OCI-LY7 (cell line): ENCODE measurements around the gene RAPGEF6. TPM values are rescaled to one million over a fixed set of nuclear protein-coding genes. Genes with fewer than 3 reads are reported as not detected.

Experiments
- BruUV-seq: library from RNA; stranded (reverse); fragments of 400-500 nt; replicated peaks from 2 replicates; lab custom pipeline; 2021; lab: Mats Ljungman, UMichigan
- CTCF ChIA-PET: fragments of 300-600 bp; sonication (Branson Sonifier 250); formaldehyde crosslinking; loops from one replicate; lab custom pipeline; 2022; ENCODE audit warnings: antibody characterized with exemption; ENCODE audit not compliant: unreplicated experiment; lab: Charles Lee
- POLR2A ChIA-PET: fragments of 300-600 bp; sonication (Branson Sonifier 250); formaldehyde crosslinking; loops from one replicate; lab custom pipeline; 2022; ENCODE audit warnings: antibody characterized with exemption; lab: Charles Lee
- DNase-seq: peaks from one replicate; pipeline ENCODE4 v3.0.0-alpha.2; 2015; ENCODE audit warnings: low spot score
- H2AFZ ChIP-seq: fragments of 200-600 bp; sonication (generic), shearing (Covaris generic); 2 replicates; pipeline ENCODE4 v1.6.1; 2014; ENCODE audit warnings: mild to moderate bottlenecking, antibody characterized with exemption, low read length, moderate library complexity
- H3K27ac ChIP-seq: fragments of 200-600 bp; sonication (generic); 2 replicates; pipeline ENCODE4 v1.5.1; 2014; ENCODE audit warnings: mixed run types, low read depth, mild to moderate bottlenecking, moderate library complexity, low read length, inconsistent platforms; ENCODE audit not compliant: poor library complexity, severe bottlenecking
- H3K36me3 ChIP-seq: fragments of 200-600 bp; sonication (generic); 2 replicates; pipeline ENCODE4 v1.6.1; 2014; ENCODE audit warnings: mild to moderate bottlenecking, antibody characterized with exemption, low read length, moderate library complexity, mixed read lengths; ENCODE audit not compliant: insufficient read depth
- H3K4me1 ChIP-seq: fragments of 200-600 bp; sonication (generic); 2 replicates; pipeline ENCODE4 v1.5.1; 2014; ENCODE audit warnings: mild to moderate bottlenecking, low read length; ENCODE audit not compliant: insufficient read depth, poor library complexity, severe bottlenecking
- H3K4me2 ChIP-seq: fragments of 200-600 bp; sonication (generic); 2 replicates; pipeline ENCODE4 v1.6.1; 2014; ENCODE audit warnings: mild to moderate bottlenecking, low read length
- H3K4me3 ChIP-seq: fragments of 200-600 bp; sonication (generic); 2 replicates; pipeline ENCODE4 v1.5.1; 2014; ENCODE audit warnings: mild to moderate bottlenecking, low read depth, low read length; ENCODE audit not compliant: poor library complexity, severe bottlenecking
- H3K79me2 ChIP-seq: fragments of 200-600 bp; sonication (generic); 2 replicates; pipeline ENCODE4 v1.6.1; 2016; ENCODE audit warnings: low read depth, mild to moderate bottlenecking, low read length, moderate library complexity, mixed read lengths; ENCODE audit not compliant: insufficient read depth
- H3K9me2 ChIP-seq: fragments of 200-600 bp; sonication (generic); 2 replicates; pipeline ENCODE4 v1.6.1; 2016; ENCODE audit warnings: mild to moderate bottlenecking, low read length, mixed read lengths; ENCODE audit not compliant: insufficient read depth
- H3K9me3 ChIP-seq: fragments of 200-600 bp; sonication (generic); 2 replicates; pipeline ENCODE4 v1.6.1; 2014; ENCODE audit warnings: mild to moderate bottlenecking, mixed run types, low read length, mixed read lengths
- H4K20me1 ChIP-seq: fragments of 200-600 bp; sonication (generic); 2 replicates; pipeline ENCODE4 v1.6.1; 2014; ENCODE audit warnings: mild to moderate bottlenecking, antibody characterized with exemption, low read length, moderate library complexity, mixed read lengths; ENCODE audit not compliant: insufficient read depth
- CTCF ChIP-seq: fragments of 200-600 bp; sonication (generic); conservative IDR thresholded peaks from 2 replicates; pipeline ENCODE4 v1.5.1; 2014; ENCODE audit warnings: mild to moderate bottlenecking, antibody characterized with exemption, low read length, moderate library complexity, mixed read lengths
- EZH2phosphoT487 ChIP-seq: fragments of 200-600 bp; sonication (generic); IDR thresholded peaks from 2 replicates; pipeline ENCODE4 v1.6.1; 2018; ENCODE audit warnings: low read depth, borderline replicate concordance, mild to moderate bottlenecking, mixed run types, antibody characterized with exemption, low read length, moderate library complexity, mixed read lengths
- intact Hi-C: fragments of 100-400 bp; cut with micrococcal nuclease; formaldehyde crosslinking; loops from one replicate; pipeline ENCODE4 v1.10.0; 2022; ENCODE audit not compliant: unreplicated experiment
- total RNA-seq, 2 experiments: library from RNA; depleted of rRNA in 1 of 2; stranded (reverse); fragments of >200 nt in 1 of 2; shearing (Covaris generic) in 1 of 2; gene quantifications; 2 replicates each; pipeline ENCODE4 v1.2.3, GENCODE V29; 2014 to 2022

The RAPGEF6 gene
- total RNA-seq, 2 experiments from 2014 or later, result 39.6 to 50.8 TPM

DNA sequence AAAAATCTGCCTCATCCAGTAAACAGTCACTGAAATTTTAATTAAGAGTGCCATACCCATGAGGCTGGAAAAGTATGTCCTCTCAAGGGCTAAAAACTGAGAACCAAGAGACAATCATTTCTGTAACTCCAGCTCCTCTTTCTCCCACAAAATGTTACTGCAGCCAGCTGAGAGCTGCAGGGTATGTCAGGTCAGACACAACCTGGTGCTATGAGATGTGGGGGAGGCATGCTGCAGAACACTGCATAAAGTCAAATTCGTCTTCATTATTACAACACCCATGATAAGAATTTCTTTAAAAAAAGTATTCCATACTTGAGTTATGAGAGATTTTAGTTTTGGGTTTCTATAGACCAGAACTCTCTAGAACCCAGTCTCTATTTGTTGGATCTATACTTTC lies 209.0 kb downstream of the RAPGEF6 start:
- no TSS peak for BruUV-seq
- no peak overlapping the region for H3K27ac ChIP-seq
- TF ChIP-seq CTCF, result no peak
- TF ChIP-seq EZH2phosphoT487, result no peak
- no peaks in the 10 kb centered on the region for H3K79me2 ChIP-seq
- CTCF ChIA-PET, result no interaction called here
- no peak overlapping the region for H2AFZ ChIP-seq
- H4K20me1 ChIP-seq, result no peaks in the 10 kb centered on the region
- peaks cover 94% of the 10 kb centered on the region for H3K36me3 ChIP-seq
- H3K4me1 ChIP-seq, result no peaks in the 10 kb centered on the region
- no peaks in the 10 kb centered on the region for H3K9me3 ChIP-seq
- H3K9me2 ChIP-seq, result no peaks in the 10 kb centered on the region
- no peak overlapping the region for H3K4me3 ChIP-seq
- no peak overlapping the region for H3K4me2 ChIP-seq
- intact Hi-C loops, result no loop called here
- no peak for DNase-seq
- POLR2A ChIA-PET, result no interaction called here

DNA sequence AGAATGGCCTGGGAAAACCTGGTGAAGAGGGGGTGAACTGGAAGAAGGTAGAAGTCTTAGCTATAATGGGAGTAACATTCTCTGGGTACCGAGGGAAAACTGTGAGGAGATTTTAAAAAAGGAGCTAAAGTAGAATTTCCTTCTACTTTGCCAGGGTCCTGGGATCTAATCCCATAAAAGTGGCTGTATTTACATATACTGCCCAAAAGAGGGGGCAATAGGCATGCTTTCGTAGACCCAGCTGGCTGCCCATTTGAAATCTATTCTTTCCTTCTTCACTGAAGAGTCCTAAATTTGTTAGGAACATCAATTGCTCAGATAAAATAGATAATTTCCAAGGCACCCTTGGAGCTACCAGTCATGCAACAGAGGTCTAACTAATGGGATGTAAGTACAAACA lies 212.0 kb downstream of the RAPGEF6 start:
- H3K4me2 ChIP-seq, result no peak overlapping the region
- H3K27ac ChIP-seq, result no peak overlapping the region
- no peak overlapping the region for H2AFZ ChIP-seq
- no peaks in the 10 kb centered on the region for H3K9me2 ChIP-seq
- no peaks in the 10 kb centered on the region for H3K79me2 ChIP-seq
- no peaks in the 10 kb centered on the region for H3K4me1 ChIP-seq
- intact Hi-C loops, result no loop called here
- ChIA-PET CTCF (no interaction called here), POLR2A (no interaction called here)
- H3K4me3 ChIP-seq, result no peak overlapping the region
- peak; percentile 17 for DNase-seq
- peaks cover 79% of the 10 kb centered on the region for H3K36me3 ChIP-seq
- no peaks in the 10 kb centered on the region for H3K9me3 ChIP-seq
- TF ChIP-seq CTCF, result peak; percentile 72
- TF ChIP-seq EZH2phosphoT487, result no peak
- BruUV-seq, result no TSS peak
- no peaks in the 10 kb centered on the region for H4K20me1 ChIP-seq

DNA sequence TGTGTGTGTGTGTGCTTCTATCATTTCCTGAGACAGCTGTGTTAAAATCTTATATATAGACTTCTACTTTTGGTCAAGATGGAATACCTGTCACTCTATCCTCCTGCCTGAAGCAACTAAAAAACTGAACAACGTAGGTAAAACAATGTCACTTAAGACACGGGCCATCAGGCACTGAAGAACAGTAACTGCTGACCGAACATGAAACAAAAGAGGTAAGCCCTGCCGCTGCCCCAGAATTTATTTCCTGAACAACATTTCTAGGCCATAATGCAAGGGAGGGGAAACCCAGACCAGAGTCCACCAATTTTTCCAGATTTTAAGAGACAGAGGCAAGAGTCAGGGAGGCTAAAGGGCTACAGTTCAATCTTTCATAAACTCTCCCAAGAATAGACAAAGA lies 215.2 kb downstream of the RAPGEF6 start:
- ChIA-PET CTCF (interaction anchor here (0.6 kb wide), 1 partner anchor 20 kb away, joined by 3 read pairs; no protein-coding TSS in a partner anchor), POLR2A (interaction anchor here (0.8 kb wide), 1 partner anchor 12 kb away, joined by 3 read pairs; no protein-coding TSS in a partner anchor)
- H3K9me3 ChIP-seq, result no peaks in the 10 kb centered on the region
- BruUV-seq, result no TSS peak
- peaks cover 10% of the 10 kb centered on the region for H3K4me1 ChIP-seq
- TF ChIP-seq CTCF (no peak), EZH2phosphoT487 (no peak)
- H2AFZ ChIP-seq, result no peak overlapping the region
- no peaks in the 10 kb centered on the region for H4K20me1 ChIP-seq
- peaks cover 77% of the 10 kb centered on the region for H3K36me3 ChIP-seq
- DNase-seq, result no peak
- intact Hi-C loops, result loop anchor here (5.0 kb wide), 1 partner anchor 587 kb away; no protein-coding TSS in a partner anchor
- H3K4me3 ChIP-seq, result no peak overlapping the region
- H3K79me2 ChIP-seq, result no peaks in the 10 kb centered on the region
- H3K4me2 ChIP-seq, result no peak overlapping the region
- H3K9me2 ChIP-seq, result no peaks in the 10 kb centered on the region
- no peak overlapping the region for H3K27ac ChIP-seq
